Measurements from ENCODE around the gene COL27A1.
"Not testable (repeated sequence)": the region's sequence is repeated elsewhere in the genome, so short reads cannot be mapped to it uniquely, and the experiment has no call there.

DNA sequence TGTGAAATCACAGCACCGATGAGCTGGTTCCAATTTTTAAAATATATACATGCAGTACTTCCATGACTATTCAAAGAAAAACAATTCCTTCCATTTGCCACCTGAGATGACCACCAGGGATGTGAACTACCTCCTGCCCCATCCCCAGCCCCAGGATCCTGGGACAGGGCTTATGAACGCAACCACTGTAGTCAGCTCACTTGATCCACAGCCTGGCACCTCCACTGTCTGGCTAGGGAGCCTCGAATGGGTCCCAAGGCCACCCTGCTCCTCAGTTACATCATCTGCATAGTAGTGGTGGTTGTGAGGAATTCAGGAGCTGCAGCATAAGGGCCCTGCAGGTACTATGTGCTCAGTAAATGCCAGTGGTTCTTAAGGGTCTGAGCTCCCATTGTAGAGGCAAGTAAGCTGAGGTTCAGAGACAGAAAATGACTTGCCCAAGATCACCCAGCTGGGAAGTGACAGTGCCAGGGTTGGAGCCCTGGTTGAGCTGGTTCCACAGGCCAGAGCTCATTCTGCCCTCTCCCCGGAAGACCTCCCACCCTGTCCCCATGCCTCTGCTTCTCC lies 177.2 kb downstream of the COL27A1 start:
- not testable (repeated sequence) for TF ChIP-seq CEBPB (IDR thresholded peaks at IDR 0.05; ENCODE audit: low read depth); EZH2 (IDR thresholded peaks at IDR 0.05); YY1 (IDR thresholded peaks at IDR 0.05; ENCODE audit: extremely low read depth, insufficient replicate concordance, low read depth, low read length); SP1 (IDR thresholded peaks at IDR 0.05; ENCODE audit: low read depth); POLR2A (IDR thresholded peaks at IDR 0.05; ENCODE audit: borderline replicate concordance, extremely low read depth, insufficient read depth, insufficient read length); POLR2AphosphoS5 (IDR thresholded peaks at IDR 0.05; ENCODE audit: low read depth, low read length); JUND (IDR thresholded peaks at IDR 0.05); ZNF274 (IDR thresholded peaks at IDR 0.05; ENCODE audit: low read depth, low read length); TCF7L2 (IDR thresholded peaks at IDR 0.05; ENCODE audit: borderline replicate concordance, extremely low read depth, insufficient read depth, insufficient read length); FOSL1 (IDR thresholded peaks at IDR 0.05; ENCODE audit: low read depth); RAD21 (IDR thresholded peaks at IDR 0.05; ENCODE audit: low read depth)
- TF ChIP-seq, protein P1, sequence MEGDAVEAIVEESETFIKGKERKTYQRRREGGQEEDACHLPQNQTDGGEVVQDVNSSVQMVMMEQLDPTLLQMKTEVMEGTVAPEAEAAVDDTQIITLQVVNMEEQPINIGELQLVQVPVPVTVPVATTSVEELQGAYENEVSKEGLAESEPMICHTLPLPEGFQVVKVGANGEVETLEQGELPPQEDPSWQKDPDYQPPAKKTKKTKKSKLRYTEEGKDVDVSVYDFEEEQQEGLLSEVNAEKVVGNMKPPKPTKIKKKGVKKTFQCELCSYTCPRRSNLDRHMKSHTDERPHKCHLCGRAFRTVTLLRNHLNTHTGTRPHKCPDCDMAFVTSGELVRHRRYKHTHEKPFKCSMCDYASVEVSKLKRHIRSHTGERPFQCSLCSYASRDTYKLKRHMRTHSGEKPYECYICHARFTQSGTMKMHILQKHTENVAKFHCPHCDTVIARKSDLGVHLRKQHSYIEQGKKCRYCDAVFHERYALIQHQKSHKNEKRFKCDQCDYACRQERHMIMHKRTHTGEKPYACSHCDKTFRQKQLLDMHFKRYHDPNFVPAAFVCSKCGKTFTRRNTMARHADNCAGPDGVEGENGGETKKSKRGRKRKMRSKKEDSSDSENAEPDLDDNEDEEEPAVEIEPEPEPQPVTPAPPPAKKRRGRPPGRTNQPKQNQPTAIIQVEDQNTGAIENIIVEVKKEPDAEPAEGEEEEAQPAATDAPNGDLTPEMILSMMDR (IDR thresholded peaks at IDR 0.05 in 2 of 3, conservative IDR thresholded peaks at IDR 0.05 in 1 of 3; ENCODE audit: borderline replicate concordance in 1 of 3, insufficient read depth in 1 of 3, low read depth in 2 of 3, low read length in 2 of 3) = not testable (repeated sequence)
- TF ChIP-seq, protein P2, sequence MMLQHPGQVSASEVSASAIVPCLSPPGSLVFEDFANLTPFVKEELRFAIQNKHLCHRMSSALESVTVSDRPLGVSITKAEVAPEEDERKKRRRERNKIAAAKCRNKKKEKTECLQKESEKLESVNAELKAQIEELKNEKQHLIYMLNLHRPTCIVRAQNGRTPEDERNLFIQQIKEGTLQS (IDR thresholded peaks at IDR 0.05) = not testable (repeated sequence)
- TF ChIP-seq, protein P3, sequence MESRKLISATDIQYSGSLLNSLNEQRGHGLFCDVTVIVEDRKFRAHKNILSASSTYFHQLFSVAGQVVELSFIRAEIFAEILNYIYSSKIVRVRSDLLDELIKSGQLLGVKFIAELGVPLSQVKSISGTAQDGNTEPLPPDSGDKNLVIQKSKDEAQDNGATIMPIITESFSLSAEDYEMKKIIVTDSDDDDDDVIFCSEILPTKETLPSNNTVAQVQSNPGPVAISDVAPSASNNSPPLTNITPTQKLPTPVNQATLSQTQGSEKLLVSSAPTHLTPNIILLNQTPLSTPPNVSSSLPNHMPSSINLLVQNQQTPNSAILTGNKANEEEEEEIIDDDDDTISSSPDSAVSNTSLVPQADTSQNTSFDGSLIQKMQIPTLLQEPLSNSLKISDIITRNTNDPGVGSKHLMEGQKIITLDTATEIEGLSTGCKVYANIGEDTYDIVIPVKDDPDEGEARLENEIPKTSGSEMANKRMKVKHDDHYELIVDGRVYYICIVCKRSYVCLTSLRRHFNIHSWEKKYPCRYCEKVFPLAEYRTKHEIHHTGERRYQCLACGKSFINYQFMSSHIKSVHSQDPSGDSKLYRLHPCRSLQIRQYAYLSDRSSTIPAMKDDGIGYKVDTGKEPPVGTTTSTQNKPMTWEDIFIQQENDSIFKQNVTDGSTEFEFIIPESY (IDR thresholded peaks at IDR 0.05; ENCODE audit: extremely low read depth, insufficient replicate concordance, low read length) = not testable (repeated sequence)

Data from HCT116 (cell line).